ENCODE measurements around the gene PRKCH. TPM values are rescaled to one million over a fixed set of nuclear protein-coding genes. Genes with fewer than 3 reads are reported as not detected.

PRKCH gene
- total and polyA plus RNA-seq, 2 experiments from 2014 or later: 2.4 to 3.5 TPM

- Histone ChIP-seq H3K4me1 (ENCODE audit: insufficient read depth) (peaks cover 68% of the 10 kb centered on the region), H3K9ac (peak overlapping the region; percentile 85), H2AFZ (no peak overlapping the region), H3K27ac (peak overlapping the region; percentile 99), H3K27me3 (replicated peaks; ENCODE audit: insufficient read depth) (no peaks in the 10 kb centered on the region), H3K36me3 (ENCODE audit: low read depth) (no peaks in the 10 kb centered on the region), H4K20me1 (ENCODE audit: insufficient read depth) (no peaks in the 10 kb centered on the region), H3K4me2 (ENCODE audit: unreplicated experiment) (peak overlapping the region; percentile 66), H3K9me2 (ENCODE audit: insufficient read depth) (no peaks in the 10 kb centered on the region), H3F3A (ENCODE audit: insufficient read depth) (peaks cover 56% of the 10 kb centered on the region), H3K4me3 (0 out of 2 replicates have a peak overlapping the region, but pooled peaks have one; percentile 1), H3K79me2 (ENCODE audit: insufficient read depth) (peaks cover 67% of the 10 kb centered on the region), H3K9me3 (ENCODE audit: low read depth) (no peaks in the 10 kb centered on the region)
- WGBS, 2 experiments (ENCODE audit: low coverage in 1 of 2, low lambda C conversion rate in 2 of 2, missing lambda C conversion rate in 2 of 2): 39 to 47% methylated on average over 3 of the region's 3 CpGs
- TF ChIP-seq EZH2phosphoT487 (IDR thresholded peaks at IDR 0.05; ENCODE audit: insufficient read depth, low read depth): no peak
- TF ChIP-seq EZH2 (IDR thresholded peaks at IDR 0.05; ENCODE audit: insufficient read depth, poor library complexity, severe bottlenecking): no peak
- in situ Hi-C loops (cut with MboI): loop anchor here (10.0 kb wide), 1 partner anchor 134 kb away; the partner anchor contains the start of gene HIF1A
- peak; percentile 59 for DNase-seq
These were observed 239.7 kb downstream of the PRKCH start for GRCh38 chr14:61561104-61561503.

GRCh38 chr14:61561657-61562276 lies 240.4 kb downstream of the PRKCH start:
- TF ChIP-seq EZH2phosphoT487 (IDR thresholded peaks at IDR 0.05; ENCODE audit: insufficient read depth, low read depth): 0 out of 2 replicates have a peak, but pooled peaks have one; percentile 78
- TF ChIP-seq EZH2 (IDR thresholded peaks at IDR 0.05; ENCODE audit: insufficient read depth, poor library complexity, severe bottlenecking): no peak
- in situ Hi-C loops (cut with MboI): loop anchor here (10.0 kb wide), 1 partner anchor 133 kb away; the partner anchor contains the start of gene HIF1A
- H3F3A ChIP-seq (ENCODE audit: insufficient read depth): peaks cover 63% of the 10 kb centered on the region
- 0 to 3% methylated on average over 7 to 8 of the region's 8 CpGs for WGBS, 2 experiments (ENCODE audit: low coverage in 1 of 2, low lambda C conversion rate in 2 of 2, missing lambda C conversion rate in 2 of 2)
- H3K36me3 ChIP-seq (ENCODE audit: low read depth): no peaks in the 10 kb centered on the region
- H3K27me3 ChIP-seq (replicated peaks; ENCODE audit: insufficient read depth): no peaks in the 10 kb centered on the region
- H4K20me1 ChIP-seq (ENCODE audit: insufficient read depth): no peaks in the 10 kb centered on the region
- peak overlapping the region; percentile 66 for H3K4me2 ChIP-seq (ENCODE audit: unreplicated experiment)
- 0 out of 2 replicates have a peak overlapping the region, but pooled peaks have one; percentile 1 for H3K4me3 ChIP-seq
- DNase-seq: peak; percentile 96
- no peaks in the 10 kb centered on the region for H3K9me3 ChIP-seq (ENCODE audit: low read depth)
- H3K4me1 ChIP-seq (ENCODE audit: insufficient read depth): peaks cover 72% of the 10 kb centered on the region
- no peaks in the 10 kb centered on the region for H3K9me2 ChIP-seq (ENCODE audit: insufficient read depth)
- H3K9ac ChIP-seq: peak overlapping the region; percentile 85
- no peak overlapping the region for H2AFZ ChIP-seq
- H3K27ac ChIP-seq: peak overlapping the region; percentile 99
- peaks cover 61% of the 10 kb centered on the region for H3K79me2 ChIP-seq (ENCODE audit: insufficient read depth)

GRCh38 chr14:61562321-61563161 lies 241.2 kb downstream of the PRKCH start:
- DNase-seq: peak; percentile 100
- TF ChIP-seq EZH2phosphoT487 (IDR thresholded peaks at IDR 0.05; ENCODE audit: insufficient read depth, low read depth): no peak
- no peak for TF ChIP-seq EZH2 (IDR thresholded peaks at IDR 0.05; ENCODE audit: insufficient read depth, poor library complexity, severe bottlenecking)
- Histone ChIP-seq H3K27ac (peak overlapping the region; percentile 99), H3K9ac (peak overlapping the region; percentile 85), H3F3A (ENCODE audit: insufficient read depth) (peaks cover 70% of the 10 kb centered on the region), H4K20me1 (ENCODE audit: insufficient read depth) (no peaks in the 10 kb centered on the region), H3K79me2 (ENCODE audit: insufficient read depth) (peaks cover 61% of the 10 kb centered on the region), H3K4me2 (ENCODE audit: unreplicated experiment) (peak overlapping the region; percentile 66), H3K9me2 (ENCODE audit: insufficient read depth) (no peaks in the 10 kb centered on the region), H2AFZ (no peak overlapping the region), H3K4me1 (ENCODE audit: insufficient read depth) (peaks cover 74% of the 10 kb centered on the region), H3K36me3 (ENCODE audit: low read depth) (no peaks in the 10 kb centered on the region), H3K4me3 (0 out of 2 replicates have a peak overlapping the region, but pooled peaks have one; percentile 7), H3K9me3 (ENCODE audit: low read depth) (no peaks in the 10 kb centered on the region), H3K27me3 (replicated peaks; ENCODE audit: insufficient read depth) (no peaks in the 10 kb centered on the region)
- WGBS, 2 experiments (ENCODE audit: low coverage in 1 of 2, low lambda C conversion rate in 2 of 2, missing lambda C conversion rate in 2 of 2): 38 to 40% methylated on average over 7 of the region's 7 CpGs
- in situ Hi-C loops (cut with MboI): loop anchor here (10.0 kb wide), 1 partner anchor 132 kb away; the partner anchor contains the start of gene HIF1A

- Histone ChIP-seq H3K36me3 (ENCODE audit: low read depth) (no peaks in the 10 kb centered on the region), H3K79me2 (ENCODE audit: insufficient read depth) (peaks cover 61% of the 10 kb centered on the region), H2AFZ (no peak overlapping the region), H3K4me2 (ENCODE audit: unreplicated experiment) (peak overlapping the region; percentile 61), H3K27ac (peak overlapping the region; percentile 99), H3K4me3 (no peak overlapping the region), H3K9me3 (ENCODE audit: low read depth) (no peaks in the 10 kb centered on the region), H3F3A (ENCODE audit: insufficient read depth) (peaks cover 72% of the 10 kb centered on the region), H3K27me3 (replicated peaks; ENCODE audit: insufficient read depth) (no peaks in the 10 kb centered on the region), H3K9me2 (ENCODE audit: insufficient read depth) (no peaks in the 10 kb centered on the region), H4K20me1 (ENCODE audit: insufficient read depth) (no peaks in the 10 kb centered on the region), H3K9ac (peak overlapping the region; percentile 83), H3K4me1 (ENCODE audit: insufficient read depth) (peaks cover 76% of the 10 kb centered on the region)
- TF ChIP-seq EZH2 (IDR thresholded peaks at IDR 0.05; ENCODE audit: insufficient read depth, poor library complexity, severe bottlenecking): no peak
- no peak for TF ChIP-seq EZH2phosphoT487 (IDR thresholded peaks at IDR 0.05; ENCODE audit: insufficient read depth, low read depth)
- in situ Hi-C loops (cut with MboI): loop anchor here (10.0 kb wide), 1 partner anchor 132 kb away; the partner anchor contains the start of gene HIF1A
- DNase-seq: no peak
- 78 to 81% methylated on average over 7 of the region's 7 CpGs for WGBS, 2 experiments (ENCODE audit: low coverage in 1 of 2, low lambda C conversion rate in 2 of 2, missing lambda C conversion rate in 2 of 2)
These were observed 241.8 kb downstream of the PRKCH start for GRCh38 chr14:61563162-61563511.

Data from GM23248 (cell line).